GM23338 (cell line): ENCODE data around the gene A3GALT2. TPM values are rescaled to one million over a fixed set of nuclear protein-coding genes. Genes with fewer than 3 reads are reported as not detected.

ENCODE experiments used
- ATAC-seq: fragments of 200-7000 bp; cut with Tn5 transposase; 3 replicates; pipeline ENCODE4 v1.9.1; 2020
- DNase-seq: peaks from one replicate; pipeline ENCODE4 v3.0.0-alpha.2; 2015; ENCODE audit warnings: low spot score
- H2AFZ ChIP-seq: fragments of 200-600 bp; sonication (generic); 2 replicates; pipeline ENCODE4 v1.8.0; 2016; ENCODE audit warnings: antibody characterized with exemption, mild to moderate bottlenecking, moderate library complexity
- H3F3A ChIP-seq: fragments of 200-600 bp; sonication (generic); replicated peaks from 2 replicates; pipeline ENCODE4 v1.8.0; 2017; ENCODE audit warnings: antibody characterized with exemption, mixed run types, low read depth
- H3K27ac ChIP-seq: fragments of 200-600 bp; sonication (generic); 2 replicates; pipeline ENCODE4 v1.6.1; 2016; ENCODE audit warnings: low read depth
- H3K27me3 ChIP-seq: fragments of 200-600 bp; sonication (generic); 2 replicates; pipeline ENCODE4 v1.8.0; 2016; ENCODE audit warnings: mild to moderate bottlenecking, mixed run types, moderate library complexity; ENCODE audit not compliant: insufficient read depth
- H3K36me3 ChIP-seq: fragments of 200-600 bp; sonication (generic); 2 replicates; pipeline ENCODE4 v1.8.0; 2016; ENCODE audit warnings: mild to moderate bottlenecking; ENCODE audit not compliant: insufficient read depth
- H3K4me1 ChIP-seq: fragments of 200-600 bp; sonication (generic); 2 replicates; pipeline ENCODE4 v1.8.0; 2016; ENCODE audit warnings: mild to moderate bottlenecking, moderate library complexity; ENCODE audit not compliant: insufficient read depth
- H3K4me2 ChIP-seq: fragments of 200-600 bp; sonication (generic); 2 replicates; pipeline ENCODE4 v1.7.1; 2017; ENCODE audit warnings: mixed run types
- H3K4me3 ChIP-seq: fragments of 200-600 bp; sonication (generic); 2 replicates; pipeline ENCODE4 v1.6.1; 2016; ENCODE audit warnings: mixed run types
- H3K79me2 ChIP-seq: fragments of 200-600 bp; sonication (generic); replicated peaks from 2 replicates; pipeline ENCODE4 v1.8.0; 2017; ENCODE audit warnings: mild to moderate bottlenecking; ENCODE audit not compliant: insufficient read depth
- H3K9me2 ChIP-seq: fragments of 200-600 bp; sonication (generic); 2 replicates; pipeline ENCODE4 v1.8.0; 2017; ENCODE audit not compliant: insufficient read depth
- H4K20me1 ChIP-seq: fragments of 200-600 bp; sonication (generic); replicated peaks from 2 replicates; pipeline ENCODE4 v1.8.0; 2017; ENCODE audit warnings: mild to moderate bottlenecking; ENCODE audit not compliant: insufficient read depth
- H3K27ac Mint-ChIP-seq: 2 replicates; pipeline ENCODE4 v1.8.0; 2020; ENCODE audit warnings: inconsistent platforms, mild to moderate bottlenecking, moderate library complexity, mixed read lengths
- H3K27me3 Mint-ChIP-seq: 3 replicates; pipeline ENCODE4 v1.8.0; 2022; ENCODE audit warnings: low read depth, mild to moderate bottlenecking, moderate library complexity, mixed read lengths, inconsistent platforms; ENCODE audit not compliant: insufficient read depth, poor library complexity
- H3K36me3 Mint-ChIP-seq: 3 replicates; pipeline ENCODE4 v1.8.0; 2021; ENCODE audit warnings: low read depth, mild to moderate bottlenecking, inconsistent platforms, moderate library complexity, mixed read lengths
- H3K4me1 Mint-ChIP-seq: 3 replicates; pipeline ENCODE4 v1.8.0; 2020; ENCODE audit warnings: mild to moderate bottlenecking, inconsistent platforms, mixed read lengths
- H3K4me3 Mint-ChIP-seq: 3 replicates; pipeline ENCODE4 v1.8.0; 2021; ENCODE audit warnings: moderate library complexity, mild to moderate bottlenecking, inconsistent platforms, mixed read lengths
- H3K9me3 Mint-ChIP-seq: 3 replicates; pipeline ENCODE4 v1.8.0; 2020; ENCODE audit warnings: moderate library complexity, mild to moderate bottlenecking, inconsistent platforms, mixed read lengths
- CREB1 ChIP-seq: fragments of 250-450 bp; sonication (Bioruptor Pico); IDR thresholded peaks from 2 replicates; pipeline ENCODE4 v1.5.0; 2020; ENCODE audit warnings: low read depth, mild to moderate bottlenecking, moderate library complexity
- CTCF ChIP-seq, 2 experiments: fragments of 200-600 bp in 1 of 2; sonication (generic) in 1 of 2; conservative IDR thresholded peaks; 2 replicates each; pipeline versions ENCODE4 v1.5.1 to v1.6.1; 2016 to 2017; ENCODE audit warnings: antibody characterized with exemption in 2 of 2, low read depth in 2 of 2, mild to moderate bottlenecking in 2 of 2, moderate library complexity in 1 of 2
- ETS1 ChIP-seq: IDR thresholded peaks from 2 replicates; pipeline ENCODE4 v1.6.1; 2016; ENCODE audit warnings: antibody characterized with exemption
- EZH2 ChIP-seq: fragments of 200-600 bp; sonication (generic); IDR thresholded peaks from one replicate; pipeline ENCODE4 v1.8.0; 2017; ENCODE audit warnings: antibody characterized with exemption, mild to moderate bottlenecking, low read depth; ENCODE audit not compliant: unreplicated experiment
- EZH2phosphoT487 ChIP-seq: fragments of 200-600 bp; sonication (generic); IDR thresholded peaks from one replicate; pipeline ENCODE4 v1.8.1; 2018; ENCODE audit warnings: antibody characterized with exemption; ENCODE audit not compliant: unreplicated experiment
- JUNB ChIP-seq: IDR thresholded peaks from one replicate; pipeline ENCODE4 v1.6.1; 2016; ENCODE audit warnings: antibody characterized with exemption; ENCODE audit not compliant: unreplicated experiment
- NANOG ChIP-seq: IDR thresholded peaks from 2 replicates; pipeline ENCODE4 v1.6.1; 2016; ENCODE audit warnings: antibody characterized with exemption, borderline replicate concordance
- POLR2AphosphoS5 ChIP-seq: IDR thresholded peaks from 2 replicates; pipeline ENCODE4 v1.6.1; 2016; ENCODE audit warnings: antibody characterized with exemption, low read depth
- REST ChIP-seq: IDR thresholded peaks from one replicate; pipeline ENCODE4 v1.6.1; 2018; ENCODE audit warnings: antibody characterized with exemption; ENCODE audit not compliant: unreplicated experiment
- STAT1 ChIP-seq: IDR thresholded peaks from one replicate; pipeline ENCODE4 v1.6.1; 2016; ENCODE audit warnings: antibody characterized with exemption; ENCODE audit not compliant: unreplicated experiment
- ZNF114 ChIP-seq: fragments of 250-450 bp; sonication (Bioruptor Pico); IDR thresholded peaks from 2 replicates; pipeline ENCODE4 v1.5.0; 2020; ENCODE audit warnings: mild to moderate bottlenecking, moderate library complexity
- ZNF331 ChIP-seq: fragments of 250-450 bp; sonication (Bioruptor Pico); IDR thresholded peaks from 2 replicates; pipeline ENCODE4 v1.5.0; 2020; ENCODE audit warnings: low read depth, mild to moderate bottlenecking, moderate library complexity
- ZNF462 ChIP-seq: fragments of 250-450 bp; sonication (Bioruptor Pico); IDR thresholded peaks from 2 replicates; pipeline ENCODE4 v1.5.0; 2020; ENCODE audit warnings: mild to moderate bottlenecking, moderate library complexity
- polyA plus RNA-seq: library from polyadenylated mRNA; unstranded; fragments of >200 nt; fragmentation: Nextera tagmentation; extraction: Ambion mirVana; gene quantifications from 2 replicates; pipeline ENCODE4 v1.2.1, GENCODE V29; 2016
- total RNA-seq: library from RNA; depleted of rRNA; stranded (reverse); fragments of >200 nt; shearing (Covaris generic); gene quantifications from 2 replicates; pipeline ENCODE4 v1.2.3, GENCODE V29; 2014

Gene A3GALT2
- total and polyA plus RNA-seq, 2 experiments from 2014 or later, result not detected

- H3K27me3 ChIP-seq, result 0 out of 2 replicates have a peak, but pooled peaks cover 4% of the 10 kb centered on the region
- H3K79me2 ChIP-seq, result no peaks in the 10 kb centered on the region
- Mint-ChIP-seq H3K4me3 (no peak overlapping the region), H3K4me1 (peaks cover 52% of the 10 kb centered on the region), H3K9me3 (no peaks in the 10 kb centered on the region), H3K27ac (no peak overlapping the region), H3K27me3 (peaks cover 30% of the 10 kb centered on the region), H3K36me3 (no peaks in the 10 kb centered on the region)
- no peaks in the 10 kb centered on the region for H3K36me3 ChIP-seq
- no peaks in the 10 kb centered on the region for H3K9me2 ChIP-seq
- no peak overlapping the region for H3K4me3 ChIP-seq
- H3F3A ChIP-seq, result no peaks in the 10 kb centered on the region
- no peaks in the 10 kb centered on the region; the same call in 1 of the 2 replicates for H4K20me1 ChIP-seq
- no peak for DNase-seq
- no peak overlapping the region for H2AFZ ChIP-seq
- peaks cover 45% of the 10 kb centered on the region for H3K4me1 ChIP-seq
- no peak overlapping the region for H3K27ac ChIP-seq
- no peak overlapping the region for H3K4me2 ChIP-seq
- no peak for ATAC-seq
- no peak for TF ChIP-seq CREB1 (CRISPR knock-in tag)
- TF ChIP-seq CTCF (conservative IDR thresholded peaks at IDR 0.05; ENCODE audit: low read depth in 2 of 2), result no peak
- no peak for TF ChIP-seq EZH2
- no peak for TF ChIP-seq ETS1
- TF ChIP-seq STAT1, result no peak
- TF ChIP-seq ZNF114, result no peak
- TF ChIP-seq ZNF462 (CRISPR knock-in tag), result no peak
- TF ChIP-seq NANOG, result no peak
- no peak for TF ChIP-seq REST
- no peak for TF ChIP-seq EZH2phosphoT487
- TF ChIP-seq JUNB, result no peak
- no peak for TF ChIP-seq ZNF331 (CRISPR knock-in tag)
- TF ChIP-seq POLR2AphosphoS5, result no peak
Measured at GRCh38 chr1:33365560-33365997, 44.7 kb upstream of the A3GALT2 start.
